ENCODE results near the gene STARD7. TPM values are rescaled to one million over a fixed set of nuclear protein-coding genes. Genes with fewer than 3 reads are reported as not detected.
A peak's percentile ranks its signal among the peaks of the same experiment; 100 is the strongest.

Gene STARD7
- total RNA-seq, 1 experiment from 2014 or later = 224 TPM

- TF ChIP-seq CTCF (IDR thresholded peaks at IDR 0.05; ENCODE audit: insufficient read depth in 1 of 2, low read depth in 1 of 2, low read length in 1 of 2, severe bottlenecking in 1 of 2, unreplicated experiment in 1 of 2) = no peak
- Mint-ChIP-seq H3K4me3 (ENCODE audit: unreplicated experiment) (no peak overlapping the region), H3K9me3 (ENCODE audit: unreplicated experiment) (no peaks in the 10 kb centered on the region), H3K36me3 (ENCODE audit: insufficient read depth, unreplicated experiment) (peaks cover 81% of the 10 kb centered on the region), H3K4me1 (ENCODE audit: low read depth, unreplicated experiment) (peaks cover 20% of the 10 kb centered on the region), H3K27me3 (ENCODE audit: insufficient read depth, unreplicated experiment) (no peaks in the 10 kb centered on the region), H3K27ac (ENCODE audit: unreplicated experiment) (no peak overlapping the region)
- H3K4me1 ChIP-seq = peaks cover 25% of the 10 kb centered on the region
- H3K9me3 ChIP-seq = no peaks in the 10 kb centered on the region
- ChIA-PET CTCF (interaction anchor here (0.6 to 1.4 kb wide), 2 partner anchors 10 to 11 kb away, joined by 3 read pairs; no protein-coding TSS in a partner anchor), POLR2A (interaction anchor here (0.5 kb wide), 1 partner anchor 88 kb away, joined by 10 read pairs; no protein-coding TSS in a partner anchor)
- no peaks in the 10 kb centered on the region for H3K27me3 ChIP-seq (replicated peaks; ENCODE audit: control insufficient read depth, insufficient read depth, low read length)
- BruUV-seq (replicated peaks) = no TSS peak
- no peak for DNase-seq
- no peak overlapping the region for H3K4me3 ChIP-seq (ENCODE audit: low read depth, low read length)
- intact Hi-C loops (cut with micrococcal nuclease; ENCODE audit: unreplicated experiment) = loop anchor here (5.0 kb wide), 2 partner anchors 38 to 82 kb away; partner anchors contain the start of genes CIAO1, DUSP2 and TMEM127
- peaks cover 7% of the 10 kb centered on the region; the same call in 1 of the 2 replicates for H3K36me3 ChIP-seq (ENCODE audit: control insufficient read depth, insufficient read depth, low read length)
These were observed 23.1 kb downstream of the STARD7 start for GRCh38 chr2:96185516-96185915.

- peaks cover 25% of the 10 kb centered on the region for H3K4me1 ChIP-seq
- no peaks in the 10 kb centered on the region for H3K9me3 ChIP-seq
- H3K36me3 Mint-ChIP-seq (ENCODE audit: insufficient read depth, unreplicated experiment) = peaks cover 76% of the 10 kb centered on the region
- H3K27me3 Mint-ChIP-seq (ENCODE audit: insufficient read depth, unreplicated experiment) = no peaks in the 10 kb centered on the region
- H3K27ac Mint-ChIP-seq (ENCODE audit: unreplicated experiment) = no peak overlapping the region
- DNase-seq = no peak
- POLR2A ChIA-PET = no interaction called here
- BruUV-seq (replicated peaks) = TSS peak; percentile 49
- no peak overlapping the region for H3K4me3 ChIP-seq (ENCODE audit: low read depth, low read length)
- intact Hi-C loops (cut with micrococcal nuclease; ENCODE audit: unreplicated experiment) = loop anchor here (5.0 kb wide), 2 partner anchors 38 to 82 kb away; partner anchors contain the start of genes CIAO1, DUSP2 and TMEM127
- peaks cover 20% of the 10 kb centered on the region for H3K4me1 Mint-ChIP-seq (ENCODE audit: low read depth, unreplicated experiment)
- TF ChIP-seq CTCF (IDR thresholded peaks at IDR 0.05; ENCODE audit: insufficient read depth in 1 of 2, low read depth in 1 of 2, low read length in 1 of 2, severe bottlenecking in 1 of 2, unreplicated experiment in 1 of 2) = no peak
- no peaks in the 10 kb centered on the region for H3K9me3 Mint-ChIP-seq (ENCODE audit: unreplicated experiment)
- no peaks in the 10 kb centered on the region for H3K27me3 ChIP-seq (replicated peaks; ENCODE audit: control insufficient read depth, insufficient read depth, low read length)
- H3K4me3 Mint-ChIP-seq (ENCODE audit: unreplicated experiment) = peak overlapping the region; percentile 35
- H3K36me3 ChIP-seq (ENCODE audit: control insufficient read depth, insufficient read depth, low read length) = peaks cover 7% of the 10 kb centered on the region; the same call in 1 of the 2 replicates
- CTCF ChIA-PET = interaction anchor here (0.6 to 1.4 kb wide), 2 partner anchors 11 kb away, joined by 3 read pairs; no protein-coding TSS in a partner anchor
These were observed 23.6 kb downstream of the STARD7 start for GRCh38 chr2:96184989-96185388.

GRCh38 chr2:96184188-96184587 is 24.4 kb downstream of the STARD7 start:
- no peak overlapping the region for H3K4me3 ChIP-seq (ENCODE audit: low read depth, low read length)
- no TSS peak for BruUV-seq (replicated peaks)
- Mint-ChIP-seq H3K4me1 (ENCODE audit: low read depth, unreplicated experiment) (peaks cover 19% of the 10 kb centered on the region), H3K36me3 (ENCODE audit: insufficient read depth, unreplicated experiment) (peaks cover 68% of the 10 kb centered on the region), H3K4me3 (ENCODE audit: unreplicated experiment) (no peak overlapping the region), H3K27ac (ENCODE audit: unreplicated experiment) (no peak overlapping the region), H3K27me3 (ENCODE audit: insufficient read depth, unreplicated experiment) (no peaks in the 10 kb centered on the region), H3K9me3 (ENCODE audit: unreplicated experiment) (no peaks in the 10 kb centered on the region)
- intact Hi-C loops (cut with micrococcal nuclease; ENCODE audit: unreplicated experiment) = no loop called here
- no peaks in the 10 kb centered on the region for H3K9me3 ChIP-seq
- H3K27me3 ChIP-seq (replicated peaks; ENCODE audit: control insufficient read depth, insufficient read depth, low read length) = no peaks in the 10 kb centered on the region
- ChIA-PET POLR2A (no interaction called here), CTCF (interaction anchor here (1.4 kb wide), 1 partner anchor 10 kb away, joined by 3 read pairs; no protein-coding TSS in a partner anchor)
- TF ChIP-seq CTCF (IDR thresholded peaks at IDR 0.05; ENCODE audit: insufficient read depth in 1 of 2, low read depth in 1 of 2, low read length in 1 of 2, severe bottlenecking in 1 of 2, unreplicated experiment in 1 of 2) = no peak
- DNase-seq = no peak
- peaks cover 7% of the 10 kb centered on the region; the same call in 1 of the 2 replicates for H3K36me3 ChIP-seq (ENCODE audit: control insufficient read depth, insufficient read depth, low read length)
- H3K4me1 ChIP-seq = peaks cover 25% of the 10 kb centered on the region
